ENCODE measurements around the gene POGZ.

The POGZ gene

GRCh38 chr1:151494741-151495281 lies 35.5 kb upstream of the POGZ start:
- DNase-seq (ENCODE audit: low read depth in 1 of 2, low spot score in 1 of 2): no peak
- Histone ChIP-seq H3K27me3 (ENCODE audit: insufficient read depth, poor library complexity, severe bottlenecking) (no peaks in the 10 kb centered on the region), H3K27ac (replicated peaks) (no peak overlapping the region), H3K4me3 (replicated peaks; ENCODE audit: insufficient read depth, low read length) (no peak overlapping the region)
- TF ChIP-seq SPI1 (IDR thresholded peaks at IDR 0.05; ENCODE audit: borderline replicate concordance, low read depth) (no peak), GABPA (IDR thresholded peaks at IDR 0.05; ENCODE audit: low read depth) (no peak), REST (IDR thresholded peaks at IDR 0.05; ENCODE audit: insufficient replicate concordance, low read depth) (no peak), POLR2AphosphoS5 (IDR thresholded peaks at IDR 0.05; ENCODE audit: low read depth) (no peak), CTCF (IDR thresholded peaks at IDR 0.05; ENCODE audit: insufficient read depth, low read length) (no peak)

- no peak overlapping the region for H3K27ac ChIP-seq (replicated peaks)
- no peak overlapping the region for H3K4me3 ChIP-seq (replicated peaks; ENCODE audit: insufficient read depth, low read length)
- no peaks in the 10 kb centered on the region for H3K27me3 ChIP-seq (ENCODE audit: insufficient read depth, poor library complexity, severe bottlenecking)
- no peak for TF ChIP-seq REST (IDR thresholded peaks at IDR 0.05; ENCODE audit: insufficient replicate concordance, low read depth)
- no peak for TF ChIP-seq GABPA (IDR thresholded peaks at IDR 0.05; ENCODE audit: low read depth)
- no peak for DNase-seq (ENCODE audit: low read depth in 1 of 2, low spot score in 1 of 2)
These were observed 33.7 kb upstream of the POGZ start for GRCh38 chr1:151493042-151493441.

GRCh38 chr1:151492120-151492519 lies 32.8 kb upstream of the POGZ start:
- DNase-seq (ENCODE audit: low read depth in 1 of 2, low spot score in 1 of 2): no peak
- H3K27ac ChIP-seq (replicated peaks): no peak overlapping the region

More at GRCh38 chr1:151492120-151492519, 32.8 kb upstream of the POGZ start:
- TF ChIP-seq REST (IDR thresholded peaks at IDR 0.05; ENCODE audit: insufficient replicate concordance, low read depth): no peak
- TF ChIP-seq GABPA (IDR thresholded peaks at IDR 0.05; ENCODE audit: low read depth): no peak
- TF ChIP-seq POLR2AphosphoS5 (IDR thresholded peaks at IDR 0.05; ENCODE audit: low read depth): no peak
- TF ChIP-seq SPI1 (IDR thresholded peaks at IDR 0.05; ENCODE audit: borderline replicate concordance, low read depth): no peak
- TF ChIP-seq CTCF (IDR thresholded peaks at IDR 0.05; ENCODE audit: insufficient read depth, low read length): no peak
- Histone ChIP-seq H3K27me3 (ENCODE audit: insufficient read depth, poor library complexity, severe bottlenecking) (no peaks in the 10 kb centered on the region), H3K4me3 (replicated peaks; ENCODE audit: insufficient read depth, low read length) (no peak overlapping the region)
